RPMI7951 (cell line): ENCODE data around the gene ZNF831. TPM values are rescaled to one million over a fixed set of nuclear protein-coding genes. Genes with fewer than 3 reads are reported as not detected.

Experiments
- DNase-seq: peaks from one replicate; pipeline ENCODE4 v3.0.0-alpha.2; 2012; ENCODE audit warnings: low read depth
- total RNA-seq: library from RNA; depleted of rRNA; stranded (reverse); fragments of >200 nt; shearing (Covaris generic); gene quantifications from 2 replicates; pipeline ENCODE4 v1.2.3, GENCODE V29; 2014

ZNF831 gene
- total RNA-seq, 1 experiment from 2014 or later = not detected

DNA sequence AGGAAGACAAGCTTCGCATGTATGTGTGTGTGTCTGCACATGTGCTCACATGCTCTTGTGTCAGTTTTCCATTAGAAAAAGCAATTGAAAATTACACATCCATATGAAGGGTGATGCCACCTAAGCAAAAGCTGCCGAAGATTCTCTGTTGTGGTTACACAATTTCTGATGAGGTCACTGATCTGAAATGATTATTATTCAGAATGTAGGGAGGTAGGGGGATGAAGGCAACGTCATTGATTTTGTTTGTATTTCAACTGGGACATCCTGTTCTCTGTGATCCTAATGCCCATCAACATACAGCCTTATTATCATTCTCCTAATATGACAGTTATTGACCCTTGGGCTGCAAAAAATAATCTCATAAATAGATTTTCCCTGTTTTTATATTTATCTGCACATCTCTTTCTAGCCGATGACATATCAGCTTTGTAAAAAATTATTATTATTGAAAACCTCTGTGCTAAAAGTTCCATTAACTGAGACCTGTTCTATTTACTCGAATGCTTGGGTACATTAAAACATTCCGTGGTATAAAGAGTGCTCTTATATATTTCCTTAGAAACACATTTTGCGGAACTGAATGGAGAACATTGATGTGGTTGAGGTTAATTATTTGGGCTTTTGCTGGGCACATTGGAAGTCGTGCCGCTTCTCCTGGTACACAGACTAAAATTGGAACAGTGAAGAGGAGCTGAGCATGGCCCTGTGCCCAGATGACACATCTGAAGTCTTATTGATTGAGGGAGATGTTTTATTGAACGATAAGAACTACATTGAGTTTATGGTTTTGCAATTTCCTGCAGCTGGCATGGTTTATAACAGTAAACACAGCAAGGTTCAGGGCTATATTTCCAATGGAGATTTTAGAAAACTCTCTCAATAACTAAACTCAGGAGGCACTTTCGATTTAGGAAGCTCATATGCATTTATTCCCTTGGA, 51.3 kb downstream of the ZNF831 start:
- no peak for DNase-seq

GRCh38 chr20:59217173-59217572, 53.6 kb downstream of the ZNF831 start:
- DNase-seq = no peak

- no peak for DNase-seq
Measured at GRCh38 chr20:59217794-59218280, 54.2 kb downstream of the ZNF831 start.

DNA sequence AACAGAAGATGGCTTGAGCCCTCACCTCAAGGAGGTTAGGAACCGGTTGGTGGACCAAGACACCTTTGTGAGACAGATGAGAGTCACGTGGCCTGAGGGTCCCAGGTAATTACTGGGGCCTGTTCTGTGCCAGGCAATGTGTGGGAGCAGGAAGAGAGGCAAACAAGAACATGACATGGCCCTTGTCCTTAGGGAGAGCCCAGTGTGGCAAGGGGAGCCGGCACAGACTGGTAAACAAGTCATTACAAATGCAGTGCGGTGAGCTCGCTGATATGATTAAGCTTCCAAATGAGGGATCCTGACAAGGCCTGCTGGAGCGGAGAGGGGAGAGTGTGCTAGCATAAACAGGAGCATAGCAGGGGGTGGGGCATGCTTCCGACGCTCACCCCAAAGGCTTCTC, 55.6 kb downstream of the ZNF831 start:
- DNase-seq = no peak

DNA sequence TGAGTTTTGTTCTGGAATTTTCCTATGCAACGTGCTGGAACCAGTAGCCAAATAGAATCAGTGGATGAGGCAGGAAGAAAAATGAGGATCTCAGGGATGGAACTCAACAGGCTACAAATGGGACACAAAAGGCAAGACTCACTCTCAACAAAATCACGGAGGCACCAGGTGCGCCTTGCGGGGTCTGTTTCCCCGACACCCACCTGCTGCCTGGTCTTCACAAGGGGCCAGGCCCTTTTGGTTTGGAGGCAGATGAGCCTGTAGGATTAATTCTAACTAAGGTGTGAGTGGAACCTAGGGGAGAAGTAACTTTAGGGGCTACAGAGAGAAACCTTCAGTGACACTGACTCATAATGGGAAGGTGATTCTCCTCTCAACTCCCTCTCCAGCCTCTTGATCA, 56.5 kb downstream of the ZNF831 start:
- no peak for DNase-seq

DNA sequence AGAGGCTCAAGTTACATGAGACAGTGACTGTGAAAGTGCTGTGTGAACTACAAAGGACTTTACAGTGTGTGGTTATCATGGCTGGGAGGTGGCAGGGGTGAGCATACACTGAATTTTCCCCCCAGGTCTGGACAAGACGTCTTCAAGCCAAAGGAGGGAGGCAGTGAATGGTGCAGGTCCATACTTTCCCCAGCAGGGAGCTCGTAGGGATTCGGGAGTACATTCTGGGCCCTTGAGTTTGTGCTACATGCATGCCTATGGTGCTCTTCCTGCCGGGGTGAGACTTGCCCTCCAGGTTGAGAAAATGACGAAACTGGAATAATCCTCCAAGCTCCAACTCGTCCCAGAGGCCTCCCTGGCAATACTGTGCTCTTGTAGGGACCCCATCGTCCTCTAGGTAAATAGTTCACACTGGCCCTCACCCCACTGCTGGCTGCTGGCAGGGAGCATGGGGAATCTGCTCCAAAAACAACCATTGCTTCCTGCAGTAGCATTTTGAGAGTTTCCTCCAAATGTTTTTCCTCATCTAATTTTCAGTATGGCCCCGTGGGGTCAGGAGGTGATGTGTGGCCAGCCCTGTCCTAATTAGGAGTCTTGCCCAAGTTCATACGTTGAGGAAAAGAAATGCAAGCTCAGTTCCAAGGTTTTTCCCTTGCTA, 57.6 kb downstream of the ZNF831 start:
- DNase-seq = peak; percentile 28

- DNase-seq = no peak
Measured at GRCh38 chr20:59221707-59222252, 58.2 kb downstream of the ZNF831 start.

DNA sequence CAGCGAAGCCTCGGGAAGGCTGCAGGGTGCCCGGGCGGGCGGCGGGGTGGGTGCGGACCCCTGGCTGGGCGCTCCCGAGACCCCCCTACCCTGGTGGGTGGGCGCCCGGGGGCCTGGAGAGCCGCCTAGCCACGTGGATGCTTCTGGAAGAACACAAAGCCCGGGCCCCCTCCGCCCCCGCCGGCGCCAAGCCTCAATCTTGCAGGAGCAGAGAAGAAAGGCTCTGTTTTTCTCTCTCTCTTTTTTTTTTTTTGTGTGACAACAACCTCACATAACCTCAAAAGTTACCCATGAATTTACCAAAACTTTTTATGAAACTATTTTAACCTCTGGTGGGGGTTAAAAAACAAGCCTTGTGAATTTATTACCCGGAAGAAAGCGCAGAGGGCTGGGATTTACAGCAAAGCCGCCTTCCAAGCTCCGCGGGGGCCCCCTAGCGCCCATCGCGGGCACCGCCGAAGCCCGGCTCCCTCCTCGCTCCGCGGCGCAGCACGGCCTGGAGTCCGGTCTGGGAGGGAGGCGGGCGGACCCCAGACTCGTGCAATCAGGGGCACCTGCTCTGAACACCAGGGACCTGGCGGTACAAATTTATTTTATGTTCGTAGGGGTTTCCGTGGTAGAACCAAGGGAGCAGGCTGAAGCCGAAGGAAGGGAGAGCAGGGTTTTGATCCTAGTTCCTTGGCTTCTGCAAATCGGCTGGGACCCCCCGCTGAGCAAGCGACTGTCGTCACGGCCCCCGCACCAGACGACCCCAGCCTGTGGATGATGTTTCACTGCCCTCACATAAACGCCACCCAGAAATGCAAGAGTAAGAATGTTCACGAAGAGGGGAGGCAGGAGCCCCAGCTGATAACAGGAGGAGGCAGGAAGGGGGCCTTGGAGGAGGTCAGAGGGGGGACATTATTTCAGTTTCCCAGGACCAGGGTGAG, 58.9 kb downstream of the ZNF831 start:
- DNase-seq = peak; percentile 54

DNA sequence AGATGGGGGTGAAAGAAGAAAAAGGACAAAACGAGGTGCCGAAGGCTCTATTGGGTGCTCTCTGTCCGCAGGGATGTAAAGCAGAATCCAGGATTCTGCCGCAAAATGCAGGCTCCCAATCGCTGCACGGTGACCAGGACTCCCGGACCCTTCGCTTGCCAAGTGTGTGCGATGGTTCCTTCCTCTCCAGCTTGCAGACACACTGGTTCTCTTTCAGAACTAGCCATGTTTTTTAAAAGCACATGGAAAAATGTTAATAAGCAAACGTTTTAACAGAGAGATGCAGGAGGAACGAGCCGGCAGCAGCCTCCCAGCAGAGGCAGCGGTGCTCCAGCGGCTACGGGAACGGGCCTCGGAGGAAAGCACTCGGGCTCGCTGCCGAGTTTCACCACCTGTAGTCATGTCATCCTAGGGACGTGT, 59.6 kb downstream of the ZNF831 start:
- no peak for DNase-seq

DNA sequence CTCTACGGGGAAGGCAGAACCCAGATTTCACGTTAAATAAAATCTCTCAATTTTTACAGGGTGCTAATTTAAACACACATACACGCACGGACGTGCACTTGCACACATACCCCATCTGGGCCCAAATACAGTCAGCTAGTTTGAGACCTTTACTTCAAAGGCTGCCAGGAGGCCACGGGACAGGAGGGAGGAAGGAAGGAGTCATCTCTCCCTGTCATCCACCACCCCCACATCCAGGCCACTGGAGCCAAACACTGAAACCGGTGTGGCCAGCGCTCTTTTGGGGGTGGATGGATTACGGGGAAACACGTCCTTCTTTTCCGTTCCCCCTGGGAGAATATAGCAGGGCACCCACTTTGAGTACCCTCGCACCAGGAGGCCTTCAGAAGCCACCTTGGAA, 60.1 kb downstream of the ZNF831 start:
- DNase-seq = no peak

DNA sequence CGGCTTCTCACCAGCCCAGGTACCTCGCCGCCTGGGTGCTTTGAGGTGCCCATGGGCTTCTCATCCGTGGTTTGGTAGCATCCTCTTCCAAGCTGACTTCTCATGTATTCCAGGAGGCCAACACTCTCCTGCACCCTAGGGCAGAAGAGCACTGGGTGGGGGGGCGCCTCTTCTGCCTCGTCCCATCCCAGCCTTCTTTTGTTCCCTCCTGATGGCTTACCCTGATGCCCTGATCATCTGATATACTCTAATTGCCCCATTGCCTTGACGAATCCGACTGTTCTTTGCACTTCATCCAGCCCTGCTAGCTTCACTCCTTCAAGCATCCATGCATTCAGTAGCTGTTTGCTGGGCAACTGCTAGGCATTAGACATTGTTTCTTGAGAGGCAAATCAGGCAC, 60.6 kb downstream of the ZNF831 start:
- DNase-seq = no peak

DNA sequence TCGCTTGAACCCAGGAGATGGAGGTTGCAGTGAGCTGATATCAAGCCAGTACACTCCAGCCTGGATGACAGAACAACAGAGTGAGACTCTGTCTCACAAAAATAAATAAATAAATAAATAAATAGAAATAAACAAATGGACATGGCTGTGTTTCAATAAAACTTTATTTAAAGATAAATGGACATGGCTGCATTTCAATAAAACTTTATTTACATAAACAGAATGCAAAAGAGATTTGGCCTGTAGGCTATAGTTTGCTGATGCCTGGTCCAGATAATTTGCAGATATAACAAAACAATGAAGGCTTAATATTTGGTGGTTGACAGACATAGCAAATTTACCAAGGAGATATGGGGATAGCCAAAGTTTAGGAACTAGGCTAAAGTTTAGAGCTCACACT, 66.8 kb downstream of the ZNF831 start:
- DNase-seq = no peak

- DNase-seq = no peak
Measured at GRCh38 chr20:59231124-59231804, 67.6 kb downstream of the ZNF831 start.

- peak; percentile 35 for DNase-seq
Measured at GRCh38 chr20:59232618-59233017, 69.0 kb downstream of the ZNF831 start.

GRCh38 chr20:59235226-59235625, 71.6 kb downstream of the ZNF831 start:
- DNase-seq = no peak

- DNase-seq = no peak
Measured at GRCh38 chr20:59240006-59240405, 76.4 kb downstream of the ZNF831 start.

- DNase-seq = peak; percentile 31
Measured at GRCh38 chr20:59242714-59243626, 79.3 kb downstream of the ZNF831 start.

- DNase-seq = no peak
Measured at GRCh38 chr20:59246691-59247400, 83.2 kb downstream of the ZNF831 start.
